Measurements from ENCODE around the gene MRPL34. TPM values are rescaled to one million over a fixed set of nuclear protein-coding genes. Genes with fewer than 3 reads are reported as not detected.

MRPL34 gene
- total RNA-seq, 1 experiment from 2014 or later, result 87.7 TPM

DNA sequence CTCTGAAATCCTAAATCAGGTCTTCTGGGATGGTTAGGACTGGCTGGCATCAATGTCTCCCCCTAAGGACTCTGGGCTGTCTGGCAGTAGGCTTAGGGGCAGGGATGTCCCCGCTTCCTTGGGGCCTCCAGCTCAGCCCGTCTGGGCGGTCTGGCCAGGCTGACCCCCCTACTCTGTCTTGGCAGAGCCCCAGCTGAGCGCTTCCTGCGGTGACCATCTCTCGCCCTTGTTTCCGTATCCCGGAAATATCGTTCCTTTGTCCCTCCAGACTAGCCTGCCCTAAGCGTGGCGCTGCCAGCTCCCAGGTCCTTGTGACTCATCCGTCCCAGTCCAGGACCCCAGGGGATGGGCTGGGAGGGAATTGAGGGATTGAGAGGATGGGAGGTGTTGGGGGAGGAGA is 43.0 kb downstream of the MRPL34 start:
- ChIA-PET POLR2A (no interaction called here), CTCF (interaction anchor here (0.6 kb wide), 1 partner anchor 387 kb away, joined by 3 read pairs; no protein-coding TSS in a partner anchor)
- Histone ChIP-seq H3K9me3 (ENCODE audit: control insufficient read depth, insufficient read depth, low read depth, low read length) (no peaks in the 10 kb centered on the region), H3K27ac (ENCODE audit: low read length) (peak overlapping the region; percentile 48; the same call in 1 of the 2 replicates), H3K36me3 (ENCODE audit: control insufficient read depth, insufficient read depth, low read length) (no peaks in the 10 kb centered on the region), H3K27me3 (ENCODE audit: control insufficient read depth, insufficient read depth, low read length) (no peaks in the 10 kb centered on the region), H3K4me3 (ENCODE audit: low read depth in 2 of 2, low read length in 2 of 2) (peak overlapping the region; percentile 14 to 30; a peak in 3 of 4 replicates), H3K4me1 (ENCODE audit: control insufficient read depth, insufficient read depth, low read length) (no peaks in the 10 kb centered on the region)
- ATAC-seq, result no peak
- in situ Hi-C loops (cut with HindIII; ENCODE audit: low pct_unique_long_range_greater_than_20kb, low sequenced_read_pairs) (no loop called here), intact Hi-C loops (cut with micrococcal nuclease; ENCODE audit: unreplicated experiment) (no loop called here)
- no TSS peak for BruUV-seq (replicated peaks)
- no peak for DNase-seq (ENCODE audit: low read depth, low spot score)
- TF ChIP-seq POLR2AphosphoS5 (IDR thresholded peaks at IDR 0.05; ENCODE audit: low read depth, low read length) (no peak), REST (IDR thresholded peaks at IDR 0.05; ENCODE audit: insufficient read depth in 1 of 2, low read depth in 2 of 2, low read length in 1 of 2) (no peak), TCF7L2 (IDR thresholded peaks at IDR 0.05; ENCODE audit: low read depth, low read length) (no peak), SIN3A (IDR thresholded peaks at IDR 0.05; ENCODE audit: borderline replicate concordance, insufficient read depth, low read depth, low read length) (no peak)
- TF ChIP-seq, protein P1, sequence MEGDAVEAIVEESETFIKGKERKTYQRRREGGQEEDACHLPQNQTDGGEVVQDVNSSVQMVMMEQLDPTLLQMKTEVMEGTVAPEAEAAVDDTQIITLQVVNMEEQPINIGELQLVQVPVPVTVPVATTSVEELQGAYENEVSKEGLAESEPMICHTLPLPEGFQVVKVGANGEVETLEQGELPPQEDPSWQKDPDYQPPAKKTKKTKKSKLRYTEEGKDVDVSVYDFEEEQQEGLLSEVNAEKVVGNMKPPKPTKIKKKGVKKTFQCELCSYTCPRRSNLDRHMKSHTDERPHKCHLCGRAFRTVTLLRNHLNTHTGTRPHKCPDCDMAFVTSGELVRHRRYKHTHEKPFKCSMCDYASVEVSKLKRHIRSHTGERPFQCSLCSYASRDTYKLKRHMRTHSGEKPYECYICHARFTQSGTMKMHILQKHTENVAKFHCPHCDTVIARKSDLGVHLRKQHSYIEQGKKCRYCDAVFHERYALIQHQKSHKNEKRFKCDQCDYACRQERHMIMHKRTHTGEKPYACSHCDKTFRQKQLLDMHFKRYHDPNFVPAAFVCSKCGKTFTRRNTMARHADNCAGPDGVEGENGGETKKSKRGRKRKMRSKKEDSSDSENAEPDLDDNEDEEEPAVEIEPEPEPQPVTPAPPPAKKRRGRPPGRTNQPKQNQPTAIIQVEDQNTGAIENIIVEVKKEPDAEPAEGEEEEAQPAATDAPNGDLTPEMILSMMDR (IDR thresholded peaks at IDR 0.05), result no peak

GRCh38 chr19:17351815-17352435 is 46.3 kb downstream of the MRPL34 start:
- H3K9me3 ChIP-seq (ENCODE audit: control insufficient read depth, insufficient read depth, low read depth, low read length), result no peaks in the 10 kb centered on the region
- BruUV-seq (replicated peaks), result no TSS peak
- ATAC-seq (no peak), DNase-seq (ENCODE audit: low read depth, low spot score) (no peak)
- H3K27me3 ChIP-seq (ENCODE audit: control insufficient read depth, insufficient read depth, low read length), result no peaks in the 10 kb centered on the region
- H3K4me3 ChIP-seq (ENCODE audit: low read depth in 2 of 2, low read length in 2 of 2), result no peak overlapping the region
- POLR2A ChIA-PET, result no interaction called here
- H3K36me3 ChIP-seq (ENCODE audit: control insufficient read depth, insufficient read depth, low read length), result no peaks in the 10 kb centered on the region
- in situ Hi-C loops (cut with HindIII; ENCODE audit: low pct_unique_long_range_greater_than_20kb, low sequenced_read_pairs) (no loop called here), intact Hi-C loops (cut with micrococcal nuclease; ENCODE audit: unreplicated experiment) (no loop called here)
- CTCF ChIA-PET, result no interaction called here
- H3K27ac ChIP-seq (ENCODE audit: low read length), result no peak overlapping the region
- no peak for TF ChIP-seq SIN3A (IDR thresholded peaks at IDR 0.05; ENCODE audit: borderline replicate concordance, insufficient read depth, low read depth, low read length)
- TF ChIP-seq, protein P1 (IDR thresholded peaks at IDR 0.05), result no peak
- no peak for TF ChIP-seq POLR2AphosphoS5 (IDR thresholded peaks at IDR 0.05; ENCODE audit: low read depth, low read length)
- no peak for TF ChIP-seq TCF7L2 (IDR thresholded peaks at IDR 0.05; ENCODE audit: low read depth, low read length)
- TF ChIP-seq REST (IDR thresholded peaks at IDR 0.05; ENCODE audit: insufficient read depth in 1 of 2, low read depth in 2 of 2, low read length in 1 of 2), result no peak
- H3K4me1 ChIP-seq (ENCODE audit: control insufficient read depth, insufficient read depth, low read length), result no peaks in the 10 kb centered on the region
